GM19025 (cell line): ENCODE measurements around the gene TRAPPC14.
A peak's percentile ranks its signal among the peaks of the same experiment; 100 is the strongest.
"Not testable (repeated sequence)": the region's sequence is repeated elsewhere in the genome, so short reads cannot be mapped to it uniquely, and the experiment has no call there.

ENCODE experiments used
- ATAC-seq: cut with Tn5 transposase; IDR thresholded peaks from one replicate; pipeline ENCODE4 v1.9.1; 2021; ENCODE audit warnings: mild to moderate bottlenecking, low read depth, moderate library complexity; ENCODE audit not compliant: unreplicated experiment

The TRAPPC14 gene

GRCh38 chr7:100158229-100159098 lies at the start of gene TRAPPC14:
Gene TRAPPC14, minus strand, starts transcription at chr7:100158723. Its CDS starts 224 bp downstream, at chr7:100158499.
- ATAC-seq = peak; percentile 85

GRCh38 chr7:100204454-100204853 lies 45.9 kb upstream of the TRAPPC14 start:
- ATAC-seq = no peak

- no peak for ATAC-seq
Measured at GRCh38 chr7:100200693-100201092, 42.2 kb upstream of the TRAPPC14 start.

- no peak for ATAC-seq
Measured at GRCh38 chr7:100198266-100198665, 39.7 kb upstream of the TRAPPC14 start.

GRCh38 chr7:100195901-100196322 lies 37.4 kb upstream of the TRAPPC14 start:
- not testable (repeated sequence) for ATAC-seq

- no peak for ATAC-seq
Measured at GRCh38 chr7:100195222-100195621, 36.7 kb upstream of the TRAPPC14 start.

- no peak for ATAC-seq
Measured at GRCh38 chr7:100192969-100193368, 34.4 kb upstream of the TRAPPC14 start.

- not testable (repeated sequence) for ATAC-seq
Measured at GRCh38 chr7:100192281-100192862, 33.8 kb upstream of the TRAPPC14 start.

GRCh38 chr7:100191775-100192174 lies 33.3 kb upstream of the TRAPPC14 start:
- no peak for ATAC-seq

- no peak for ATAC-seq
Measured at GRCh38 chr7:100190048-100190711, 31.7 kb upstream of the TRAPPC14 start.

- ATAC-seq = no peak
Measured at GRCh38 chr7:100189061-100189460, 30.5 kb upstream of the TRAPPC14 start.

GRCh38 chr7:100185726-100186125 lies 27.2 kb upstream of the TRAPPC14 start:
- ATAC-seq = no peak

- ATAC-seq = not testable (repeated sequence)
Measured at GRCh38 chr7:100183090-100183489, 24.6 kb upstream of the TRAPPC14 start.

GRCh38 chr7:100182616-100183015 lies 24.1 kb upstream of the TRAPPC14 start:
- ATAC-seq = not testable (repeated sequence)

- ATAC-seq = not testable (repeated sequence)
Measured at GRCh38 chr7:100180084-100180483, 21.6 kb upstream of the TRAPPC14 start.

GRCh38 chr7:100177045-100178001 lies 18.8 kb upstream of the TRAPPC14 start, which contains the start of the genes GPC2 and STAG3:
Gene GPC2, minus strand, starts transcription at chr7:100177381. Its CDS starts 182 bp downstream, at chr7:100177199.
Gene STAG3, plus strand, starts transcription at chr7:100177918. Its CDS starts 2,639 bp downstream, at chr7:100180557.
- ATAC-seq = peak; percentile 84

- ATAC-seq = no peak
Measured at GRCh38 chr7:100176096-100177044, 17.8 kb upstream of the TRAPPC14 start.

GRCh38 chr7:100175296-100175935 lies 16.9 kb upstream of the TRAPPC14 start:
- ATAC-seq = no peak
